ENCODE data around the gene FGF2.
A peak's percentile ranks its signal among the peaks of the same experiment; 100 is the strongest.

FGF2 gene

DNA sequence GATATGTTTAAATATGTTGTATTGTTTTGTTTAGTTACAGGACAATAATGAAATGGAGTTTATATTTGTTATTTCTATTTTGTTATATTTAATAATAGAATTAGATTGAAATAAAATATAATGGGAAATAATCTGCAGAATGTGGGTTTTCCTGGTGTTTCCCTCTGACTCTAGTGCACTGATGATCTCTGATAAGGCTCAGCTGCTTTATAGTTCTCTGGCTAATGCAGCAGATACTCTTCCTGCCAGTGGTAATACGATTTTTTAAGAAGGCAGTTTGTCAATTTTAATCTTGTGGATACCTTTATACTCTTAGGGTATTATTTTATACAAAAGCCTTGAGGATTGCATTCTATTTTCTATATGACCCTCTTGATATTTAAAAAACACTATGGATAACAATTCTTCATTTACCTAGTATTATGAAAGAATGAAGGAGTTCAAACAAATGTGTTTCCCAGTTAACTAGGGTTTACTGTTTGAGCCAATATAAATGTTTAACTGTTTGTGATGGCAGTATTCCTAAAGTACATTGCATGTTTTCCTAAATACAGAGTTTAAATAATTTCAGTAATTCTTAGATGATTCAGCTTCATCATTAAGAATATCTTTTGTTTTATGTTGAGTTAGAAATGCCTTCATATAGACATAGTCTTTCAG lies 68.8 kb downstream of the FGF2 start:
- DNase-seq (ENCODE audit: low read depth): no peak

DNA sequence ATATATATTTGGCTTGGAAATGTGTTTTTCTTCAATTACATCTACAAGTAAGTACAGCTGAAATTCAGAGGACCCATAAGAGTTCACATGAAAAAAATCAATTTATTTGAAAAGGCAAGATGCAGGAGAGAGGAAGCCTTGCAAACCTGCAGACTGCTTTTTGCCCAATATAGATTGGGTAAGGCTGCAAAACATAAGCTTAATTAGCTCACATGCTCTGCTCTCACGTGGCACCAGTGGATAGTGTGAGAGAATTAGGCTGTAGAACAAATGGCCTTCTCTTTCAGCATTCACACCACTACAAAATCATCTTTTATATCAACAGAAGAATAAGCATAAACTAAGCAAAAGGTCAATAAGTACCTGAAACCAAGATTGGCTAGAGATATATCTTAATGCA lies 69.6 kb downstream of the FGF2 start:
- DNase-seq (ENCODE audit: low read depth): no peak

DNA sequence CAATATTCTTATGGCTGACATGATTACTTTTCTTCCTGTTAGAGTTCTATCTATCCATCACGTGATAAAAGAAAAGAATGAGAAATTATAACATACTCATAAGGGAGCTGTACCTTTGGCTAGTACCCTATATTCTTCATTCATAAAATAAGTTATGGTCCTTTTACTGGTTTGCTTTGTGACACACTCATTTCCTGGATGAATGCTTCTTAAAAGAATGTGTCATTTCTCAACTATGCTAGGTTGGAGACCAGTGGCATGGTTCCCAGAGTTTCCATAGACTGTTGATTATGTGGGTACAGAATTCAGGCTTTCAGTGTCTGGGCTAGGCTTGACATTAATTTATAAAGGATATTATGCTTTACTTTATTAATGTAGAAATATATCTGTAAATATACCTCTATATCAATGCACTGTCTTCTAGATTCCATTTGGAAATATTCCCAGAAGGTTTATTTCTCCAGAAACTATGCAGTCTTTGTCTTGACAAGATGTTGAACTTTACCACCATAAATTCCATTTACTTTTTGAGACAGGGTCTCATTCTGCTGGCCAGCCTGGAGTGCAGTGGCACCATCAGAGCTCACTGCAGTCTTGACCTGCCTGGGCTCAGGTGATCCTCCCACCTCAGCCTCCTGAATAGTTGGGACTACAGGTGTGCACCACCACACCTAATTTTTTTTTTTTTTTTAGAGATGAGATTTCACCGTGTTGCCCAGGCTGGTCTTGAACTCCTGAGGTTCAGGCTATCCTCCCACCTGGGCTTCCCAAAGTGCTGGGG lies 71.9 kb downstream of the FGF2 start:
- DNase-seq (ENCODE audit: low read depth): no peak

DNA sequence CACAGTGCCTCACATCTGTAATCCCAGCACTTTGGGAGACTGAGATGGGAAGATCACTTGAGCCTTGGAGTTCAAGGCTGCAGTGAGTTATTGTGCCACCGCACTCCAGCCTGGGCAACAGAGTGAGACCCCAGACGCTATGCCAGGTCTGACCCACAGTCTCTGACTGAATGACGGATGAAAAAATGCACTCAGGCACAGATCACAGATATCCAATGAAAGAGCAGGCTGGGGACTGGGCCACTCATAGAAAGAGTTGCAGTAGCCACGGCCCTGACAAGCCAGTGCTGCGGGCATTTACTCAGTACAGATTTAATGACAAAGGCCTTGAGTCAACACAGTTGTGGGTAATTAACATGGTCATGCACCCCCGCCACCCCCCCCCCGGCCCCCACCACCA lies 73.1 kb downstream of the FGF2 start:
- no peak for DNase-seq (ENCODE audit: low read depth)

DNA sequence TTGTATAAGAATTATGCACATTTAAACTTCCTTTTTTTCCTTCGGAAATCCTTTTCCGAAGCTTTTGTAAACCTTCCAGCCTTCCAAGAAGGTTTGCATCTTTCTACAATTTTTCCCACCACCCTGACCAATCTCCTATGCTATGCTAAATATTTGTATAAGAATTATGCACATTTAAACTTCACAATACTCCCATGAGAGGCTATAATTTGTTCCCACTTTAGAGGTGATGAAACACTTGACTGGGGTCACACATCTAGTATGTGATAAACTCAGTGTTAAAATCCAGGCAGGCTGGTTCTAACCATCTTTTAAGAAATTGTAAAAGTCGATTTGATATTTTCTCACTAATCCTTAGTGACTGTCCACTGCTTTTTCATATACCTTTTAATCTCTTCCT lies 73.7 kb downstream of the FGF2 start:
- no peak for DNase-seq (ENCODE audit: low read depth)

DNA sequence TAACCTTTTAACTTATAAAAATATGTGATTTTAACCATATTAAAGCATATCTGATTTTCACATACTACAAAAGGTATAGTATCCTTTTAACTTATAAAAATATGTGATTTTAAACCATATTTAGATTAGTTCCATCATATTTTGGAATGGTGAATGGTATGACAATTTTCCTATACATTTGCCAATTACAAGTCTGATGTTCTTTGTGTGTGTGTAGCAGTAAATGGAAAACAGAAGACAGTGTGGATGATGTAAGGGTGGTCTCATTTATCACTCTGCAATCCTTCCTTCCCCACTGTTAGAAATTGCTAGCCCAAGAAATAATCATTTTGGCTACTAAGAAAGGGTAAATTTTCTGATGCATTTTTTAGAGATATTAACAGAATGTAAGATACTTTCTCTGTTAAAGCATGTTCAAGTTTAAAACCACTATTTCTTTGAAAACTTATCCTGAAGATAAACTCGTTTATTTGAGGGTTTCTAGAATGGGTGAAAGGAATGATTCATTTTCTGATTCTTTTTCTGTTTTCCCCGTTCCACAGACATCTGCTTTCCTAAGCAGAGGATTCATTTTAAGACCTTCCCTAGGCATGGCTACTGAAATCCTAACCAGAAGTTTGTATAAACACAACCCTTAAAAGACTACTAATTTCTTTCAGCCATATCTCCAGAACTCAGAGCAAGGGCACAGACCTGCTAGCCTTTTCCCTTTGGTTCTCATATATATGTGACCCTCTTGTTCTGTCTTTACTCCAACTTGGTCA lies 74.8 kb downstream of the FGF2 start:
- no peak for DNase-seq (ENCODE audit: low read depth)

DNA sequence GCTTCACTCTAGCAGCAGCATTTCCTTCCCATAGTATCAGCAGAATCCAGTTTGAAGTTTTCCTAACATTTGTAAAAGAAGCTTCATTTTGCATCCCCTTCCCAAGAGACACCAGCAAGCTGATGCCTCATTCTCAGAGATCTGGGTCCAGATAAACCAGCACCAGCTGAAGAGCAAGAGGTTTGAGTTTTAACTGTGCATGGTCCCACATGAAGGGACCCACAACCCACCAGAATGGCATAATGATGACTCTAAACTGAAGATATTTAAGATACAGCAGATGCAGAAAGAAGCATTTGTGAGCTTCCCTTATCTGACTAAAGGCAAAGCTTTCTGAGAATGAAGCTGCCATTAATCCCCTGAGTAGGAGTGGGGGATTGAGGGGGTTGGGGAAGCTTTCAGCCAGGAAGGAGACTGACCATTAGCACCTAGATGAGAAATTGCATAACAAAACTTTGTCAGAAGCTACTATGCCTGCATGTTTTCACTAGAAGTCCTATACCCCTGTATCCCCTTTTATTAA lies 77.2 kb downstream of the FGF2 start:
- no peak for DNase-seq (ENCODE audit: low read depth)

DNA sequence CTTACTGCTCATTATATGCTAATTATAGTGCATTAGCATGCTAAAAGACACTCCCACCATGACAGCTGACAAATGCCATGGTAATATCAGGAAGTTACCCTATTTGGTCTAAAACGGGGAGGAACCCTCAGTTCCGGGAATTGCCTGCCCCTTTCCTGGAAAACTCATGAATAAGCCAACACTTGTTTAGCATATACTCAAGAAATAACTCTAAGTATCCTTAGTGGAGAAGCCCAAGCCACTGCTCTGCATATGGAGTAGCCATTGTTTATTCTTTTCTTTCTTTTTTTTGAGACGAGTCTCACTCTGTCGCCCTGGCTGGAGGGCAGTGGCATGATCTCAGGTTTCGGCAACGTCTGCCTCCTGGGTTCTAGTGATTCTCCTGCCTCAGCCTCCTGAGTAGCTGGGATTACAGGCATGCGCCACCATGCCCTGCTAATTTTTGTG lies 80.3 kb downstream of the FGF2 start:
- no peak for DNase-seq (ENCODE audit: low read depth)

DNA sequence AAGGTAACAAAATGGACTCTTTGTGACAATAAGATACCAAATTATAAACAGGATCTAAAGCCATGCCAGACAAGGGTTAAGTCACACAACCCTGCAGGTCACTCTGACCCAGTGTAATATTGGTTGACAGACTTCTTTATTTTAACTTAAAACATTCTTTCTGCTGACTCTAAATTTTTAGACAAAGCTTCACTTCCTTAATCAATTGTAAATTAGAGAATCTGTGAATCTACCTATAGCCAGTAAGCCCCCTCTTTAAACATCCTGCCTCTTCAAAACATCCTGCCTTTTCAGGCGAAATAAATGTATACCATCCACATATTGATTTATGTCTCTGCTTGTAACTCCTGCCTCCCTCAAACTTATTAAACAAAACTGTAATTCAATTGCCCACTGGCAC lies 81.6 kb downstream of the FGF2 start:
- no peak for DNase-seq (ENCODE audit: low read depth)

DNA sequence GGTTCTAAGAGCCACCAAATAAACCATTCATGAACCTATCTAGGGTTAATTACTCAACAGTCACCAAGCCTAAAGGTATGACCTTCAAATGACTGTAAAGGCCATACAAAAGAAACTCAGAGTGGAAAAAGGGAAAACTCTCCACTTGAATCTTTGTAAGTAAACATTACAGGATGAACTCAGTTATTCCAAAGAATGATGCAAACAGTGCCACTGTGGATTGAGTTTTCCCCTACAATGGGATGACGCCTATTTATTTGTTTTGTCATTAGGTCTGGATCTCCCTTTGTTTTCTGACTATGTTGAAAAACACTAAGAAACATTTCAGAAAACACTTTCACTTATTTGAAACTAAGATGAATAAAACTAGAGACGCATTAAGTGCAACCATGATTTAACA lies 83.1 kb downstream of the FGF2 start:
- DNase-seq (ENCODE audit: low read depth): no peak

DNA sequence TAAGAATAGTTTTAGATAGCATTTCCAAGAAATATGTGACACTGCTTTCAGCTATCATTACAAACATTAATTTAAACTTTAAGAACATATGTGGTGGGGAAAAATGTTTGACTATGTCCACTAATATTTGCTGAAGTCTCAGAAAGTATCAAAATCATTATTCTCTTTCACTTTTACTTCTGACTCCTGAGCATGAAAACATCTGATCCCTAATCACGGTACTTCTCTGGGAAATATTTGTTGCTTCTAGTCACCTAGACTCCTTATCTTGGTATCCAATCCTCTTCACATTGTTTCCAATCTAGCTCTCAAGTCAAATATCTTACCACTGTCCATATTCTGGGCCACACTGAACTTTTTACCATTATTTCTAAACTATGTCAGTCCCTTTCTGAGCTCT lies 85.0 kb downstream of the FGF2 start:
- DNase-seq (ENCODE audit: low read depth): no peak

DNA sequence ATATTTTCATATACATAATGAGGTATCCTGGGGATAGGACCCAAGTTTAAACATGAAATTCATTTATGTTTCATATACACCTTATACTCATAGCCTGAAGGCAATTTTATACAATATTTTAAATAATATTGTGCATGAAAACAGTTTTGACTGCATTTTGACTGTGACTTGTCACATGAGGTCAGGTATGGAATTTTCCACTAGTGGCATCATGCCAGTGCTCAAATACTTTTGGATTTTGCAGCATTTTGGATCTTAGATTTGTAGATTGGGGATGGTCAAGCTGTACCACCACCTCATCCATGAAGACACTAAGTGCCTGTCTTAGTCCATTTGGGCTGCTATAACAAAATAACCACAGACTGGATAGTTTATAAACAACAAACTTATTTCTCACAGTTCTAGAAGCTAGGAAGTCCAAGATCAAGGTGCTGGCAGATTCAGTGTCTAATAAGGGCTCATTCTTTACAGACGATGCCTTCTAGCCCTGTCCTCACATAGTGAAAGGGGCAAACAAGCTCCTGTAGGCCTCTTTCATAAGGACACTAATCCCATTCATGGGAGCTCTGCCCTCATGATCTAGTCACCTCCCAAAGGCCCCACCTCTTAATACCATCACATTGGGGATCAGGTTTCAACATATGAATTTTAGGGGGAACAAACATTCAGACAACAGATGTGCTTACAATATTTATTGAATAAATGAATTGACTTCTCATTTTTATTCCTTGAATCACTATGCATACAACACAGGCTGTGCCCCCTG lies 86.4 kb downstream of the FGF2 start:
- DNase-seq (ENCODE audit: low read depth): no peak

DNA sequence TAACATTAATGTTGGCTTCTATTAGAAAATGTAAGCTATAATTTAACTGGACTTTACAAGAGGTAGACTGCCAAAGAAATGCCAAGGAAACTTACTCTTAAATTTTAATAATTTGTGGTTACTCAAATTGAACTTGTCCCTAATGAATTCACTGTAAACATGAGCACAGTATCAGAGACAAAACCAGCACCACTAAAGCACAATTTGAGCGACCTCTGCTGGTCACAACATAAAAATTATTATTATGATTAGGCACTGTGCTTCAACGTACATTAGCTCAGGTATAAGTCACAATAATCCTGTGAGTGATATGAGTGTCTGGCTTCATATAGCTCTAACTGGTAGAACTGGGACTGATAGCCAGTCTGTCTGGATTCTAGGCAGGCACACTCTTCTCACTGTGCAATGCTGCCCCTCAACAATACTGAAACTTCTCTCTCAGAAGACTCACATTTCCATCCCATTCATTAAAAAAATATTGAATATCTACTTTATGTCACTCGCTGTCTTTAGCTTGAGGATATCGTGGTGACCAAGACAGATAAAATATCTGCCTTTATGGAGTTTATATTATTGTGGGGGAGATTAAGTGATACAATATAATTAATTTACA lies 87.8 kb downstream of the FGF2 start:
- DNase-seq (ENCODE audit: low read depth): no peak

DNA sequence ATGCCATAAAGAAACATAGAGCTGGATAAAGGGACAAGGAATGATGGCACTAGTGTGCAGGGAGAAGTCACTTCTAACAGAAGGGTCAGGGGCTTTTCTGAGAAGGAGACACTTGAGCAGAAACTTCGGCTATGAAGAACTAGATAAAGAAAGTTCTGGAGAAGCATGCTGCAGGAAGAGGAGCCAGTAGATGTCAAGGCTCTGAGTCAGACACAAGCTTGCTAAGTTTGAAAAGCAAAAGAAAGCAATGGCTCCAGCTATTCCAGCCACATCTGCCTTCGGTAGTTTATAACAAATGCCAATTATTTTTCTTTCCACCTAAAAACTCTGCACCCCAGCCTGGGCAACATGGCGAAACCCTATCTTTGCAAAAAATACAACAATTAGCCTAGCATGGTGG lies 88.3 kb downstream of the FGF2 start:
- no peak for DNase-seq (ENCODE audit: low read depth)

DNA sequence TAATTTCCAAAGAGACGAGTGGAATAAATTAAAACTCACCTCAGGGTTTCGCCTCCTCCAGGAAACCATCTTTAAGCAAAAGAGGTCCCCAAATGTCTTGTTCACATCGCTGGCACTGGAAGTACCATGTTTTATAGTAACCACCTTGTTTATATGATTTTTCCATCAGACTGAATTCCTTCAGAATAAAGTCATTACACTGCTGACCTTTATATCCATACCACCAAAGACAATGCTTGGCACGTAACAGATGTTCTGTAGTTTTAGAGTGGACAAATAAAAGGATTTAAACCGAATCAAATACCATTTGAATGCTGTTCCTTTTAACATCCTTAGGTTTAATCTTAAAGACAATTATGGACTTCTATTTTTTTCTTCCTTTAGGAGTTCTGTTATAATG lies 91.1 kb downstream of the FGF2 start:
- DNase-seq (ENCODE audit: low read depth): no peak

DNA sequence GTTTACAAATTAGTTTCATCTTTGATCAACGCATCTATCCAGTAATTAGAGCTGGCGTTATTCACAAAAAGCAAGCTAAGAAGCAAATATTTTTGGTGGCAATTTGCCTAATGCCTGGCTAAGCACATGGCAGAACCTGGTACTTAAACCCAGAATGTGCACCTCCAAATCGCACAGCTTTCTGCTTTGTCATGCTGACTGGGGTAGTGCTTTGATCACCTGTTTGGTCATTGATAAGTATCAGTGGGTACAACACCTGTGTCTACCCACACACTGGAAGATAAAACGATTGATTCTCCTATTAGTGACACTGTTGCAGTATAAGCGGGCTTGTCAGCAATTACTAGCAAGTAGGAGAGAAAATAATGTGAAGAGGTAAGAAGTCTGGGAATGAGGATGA lies 93.8 kb downstream of the FGF2 start:
- DNase-seq (ENCODE audit: low read depth): no peak

DNA sequence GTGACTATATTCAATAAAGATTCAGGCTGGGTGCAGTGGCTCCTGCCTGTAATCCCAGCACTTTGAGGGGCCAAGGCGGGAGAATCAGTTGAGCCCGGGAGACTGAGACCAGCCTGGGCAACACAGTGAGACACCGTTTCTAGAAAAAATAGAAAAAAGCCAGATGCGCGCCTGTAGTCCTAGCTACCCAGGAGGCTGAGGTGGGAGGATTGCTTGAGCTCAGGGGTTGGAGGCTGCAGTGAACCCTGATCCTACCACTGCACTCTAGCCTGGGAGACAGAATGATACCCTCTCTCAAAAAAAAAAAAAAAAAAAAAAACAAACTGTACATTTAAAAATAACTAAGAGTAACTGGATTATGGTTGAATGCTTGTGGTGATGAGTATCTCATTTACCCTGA lies 94.7 kb downstream of the FGF2 start:
- no peak for DNase-seq (ENCODE audit: low read depth)

DNA sequence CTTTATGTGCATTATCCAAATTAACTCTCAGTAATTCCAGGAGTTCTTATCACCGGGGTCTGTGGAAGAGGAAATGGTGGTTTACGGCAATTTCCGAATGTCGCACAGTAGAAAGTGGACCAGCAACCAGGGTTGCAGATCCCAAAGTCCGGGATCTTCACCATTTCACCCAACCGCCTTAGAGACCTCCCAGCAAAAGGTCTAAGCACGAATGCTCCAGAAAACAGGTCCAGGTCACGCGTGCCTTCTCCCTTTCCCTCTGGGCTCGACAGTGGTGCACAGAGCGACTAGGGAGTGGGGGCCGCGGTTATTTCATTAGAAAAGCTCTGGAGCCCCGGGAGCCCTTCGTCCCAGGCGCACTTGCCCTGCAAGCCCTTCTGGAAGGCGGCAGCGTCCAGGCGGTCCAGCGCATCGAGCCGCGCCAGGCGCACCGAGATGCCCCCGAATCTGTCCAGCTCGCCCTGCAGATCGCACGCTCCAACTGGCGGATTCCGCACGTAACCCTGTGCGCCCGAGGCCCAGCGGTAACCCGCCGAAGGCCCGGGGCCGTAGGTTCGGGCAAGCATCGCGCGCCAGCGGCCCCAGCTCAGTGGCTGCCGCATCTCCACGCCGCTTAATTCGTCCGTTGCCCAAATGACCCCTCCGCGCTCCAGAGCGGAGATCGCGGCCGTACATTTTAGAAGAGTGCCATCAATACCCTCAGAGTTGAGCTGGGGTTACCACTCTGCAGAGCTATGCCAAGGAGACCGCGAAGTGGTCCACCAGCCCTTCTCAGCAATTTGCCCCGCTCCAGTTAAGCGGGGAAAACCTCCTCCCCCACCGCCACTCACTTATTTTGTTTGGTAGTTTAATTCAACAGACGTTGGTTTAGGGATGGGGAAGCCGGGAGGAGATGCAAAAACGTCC lies 95.6 kb downstream of the FGF2 start, which contains the start of gene NUDT6:
Gene NUDT6, minus strand, starts transcription at position 627 of the 906 bp plus-strand sequence. Its CDS starts 25 bp downstream, at position 602.
- DNase-seq (ENCODE audit: low read depth): peak; percentile 10

DNA sequence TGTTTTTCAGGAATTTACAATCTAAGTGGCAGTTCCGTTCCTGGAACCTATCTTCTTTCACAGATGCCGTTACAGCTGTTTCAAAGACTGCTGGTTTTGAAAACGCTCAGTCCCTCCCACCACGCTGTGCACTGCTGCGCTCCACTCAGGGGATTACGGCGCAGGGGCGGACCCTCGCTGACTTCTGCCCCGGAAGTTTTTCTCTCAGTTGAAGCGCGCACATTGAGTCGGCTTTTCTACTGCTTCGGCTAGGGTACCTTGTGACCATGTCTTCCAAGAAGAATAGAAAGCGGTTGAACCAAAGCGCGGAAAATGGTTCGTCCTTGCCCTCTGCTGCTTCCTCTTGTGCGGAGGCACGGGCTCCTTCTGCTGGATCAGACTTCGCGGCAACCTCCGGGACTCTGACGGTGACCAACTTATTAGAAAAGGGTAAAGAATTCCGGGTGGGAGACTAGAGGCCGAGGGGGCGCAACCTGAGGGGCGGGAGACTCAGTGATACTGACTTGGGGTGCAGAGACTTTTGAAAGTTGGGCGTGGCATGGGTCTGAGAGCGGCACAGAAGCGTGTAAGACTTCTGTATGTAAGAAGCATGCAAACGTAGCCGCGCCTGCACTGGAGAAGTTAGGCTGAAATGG lies 96.4 kb downstream of the FGF2 start:
- DNase-seq (ENCODE audit: low read depth): peak; percentile 61

DNA sequence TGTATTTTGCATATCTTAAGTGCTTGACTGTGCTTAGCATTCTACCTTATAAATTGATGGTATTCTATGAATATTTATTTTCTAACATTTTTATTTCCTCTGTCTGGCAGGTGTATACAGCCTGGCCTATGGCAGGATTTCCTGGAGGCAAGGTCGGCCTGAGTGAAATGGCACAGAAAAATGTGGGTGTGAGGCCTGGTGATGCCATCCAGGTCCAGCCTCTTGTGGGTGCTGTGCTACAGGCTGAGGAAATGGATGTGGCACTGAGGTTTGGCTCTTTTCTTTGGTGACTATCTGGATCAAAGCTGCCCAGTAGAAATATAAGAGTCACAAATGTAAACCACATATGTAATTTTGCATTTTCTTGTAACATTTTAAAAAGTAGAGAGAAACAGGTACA lies 102.3 kb downstream of the FGF2 start:
- DNase-seq (ENCODE audit: low read depth): no peak
